ENCODE measurements around the gene PRDM16. TPM values are rescaled to one million over a fixed set of nuclear protein-coding genes. Genes with fewer than 3 reads are reported as not detected.

The PRDM16 gene
- total and polyA plus RNA-seq, 2 experiments from 2014 or later = 41.8 to 55.8 TPM

GRCh38 chr1:3330771-3331245, 261.8 kb downstream of the PRDM16 start:
- DNase-seq (ENCODE audit: low read depth in 1 of 2, low spot score in 1 of 2) = no peak
- Histone ChIP-seq H3K36me3 (no peaks in the 10 kb centered on the region), H3K9me3 (ENCODE audit: low read depth) (no peaks in the 10 kb centered on the region), H3K4me3 (no peak overlapping the region), H3K27me3 (no peaks in the 10 kb centered on the region), H3K27ac (peak overlapping the region; percentile 91), H3K4me1 (ENCODE audit: low read depth) (peaks cover 91% of the 10 kb centered on the region)
- TF ChIP-seq CTCF (IDR thresholded peaks at IDR 0.05; ENCODE audit: low read depth, low read length) = no peak

- no peak for DNase-seq (ENCODE audit: low read depth in 1 of 2, low spot score in 1 of 2)
- peak overlapping the region; percentile 91 for H3K27ac ChIP-seq
- no peaks in the 10 kb centered on the region for H3K27me3 ChIP-seq
- H3K4me1 ChIP-seq (ENCODE audit: low read depth) = peaks cover 87% of the 10 kb centered on the region
- no peak for TF ChIP-seq CTCF (IDR thresholded peaks at IDR 0.05; ENCODE audit: low read depth, low read length)
- no peak overlapping the region for H3K4me3 ChIP-seq
- no peaks in the 10 kb centered on the region for H3K36me3 ChIP-seq
- no peaks in the 10 kb centered on the region for H3K9me3 ChIP-seq (ENCODE audit: low read depth)
Measured at GRCh38 chr1:3331564-3331963, 262.6 kb downstream of the PRDM16 start.

- DNase-seq (ENCODE audit: low read depth in 1 of 2, low spot score in 1 of 2) = no peak
- no peaks in the 10 kb centered on the region for H3K9me3 ChIP-seq (ENCODE audit: low read depth)
- peak overlapping the region; percentile 91 for H3K27ac ChIP-seq
- no peak for TF ChIP-seq CTCF (IDR thresholded peaks at IDR 0.05; ENCODE audit: low read depth, low read length)
- no peak overlapping the region for H3K4me3 ChIP-seq
- H3K27me3 ChIP-seq = no peaks in the 10 kb centered on the region
- no peaks in the 10 kb centered on the region for H3K36me3 ChIP-seq
- H3K4me1 ChIP-seq (ENCODE audit: low read depth) = peaks cover 82% of the 10 kb centered on the region
Measured at GRCh38 chr1:3332043-3332442, 263.0 kb downstream of the PRDM16 start.

GRCh38 chr1:3332662-3333061, 263.7 kb downstream of the PRDM16 start:
- H3K27ac ChIP-seq = peak overlapping the region; percentile 91
- H3K4me1 ChIP-seq (ENCODE audit: low read depth) = peaks cover 78% of the 10 kb centered on the region
- no peak overlapping the region for H3K4me3 ChIP-seq
- no peak for TF ChIP-seq CTCF (IDR thresholded peaks at IDR 0.05; ENCODE audit: low read depth, low read length)
- H3K27me3 ChIP-seq = no peaks in the 10 kb centered on the region
- H3K9me3 ChIP-seq (ENCODE audit: low read depth) = no peaks in the 10 kb centered on the region
- no peaks in the 10 kb centered on the region for H3K36me3 ChIP-seq
- DNase-seq (ENCODE audit: low read depth in 1 of 2, low spot score in 1 of 2) = no peak

- no peaks in the 10 kb centered on the region for H3K36me3 ChIP-seq
- no peak for TF ChIP-seq CTCF (IDR thresholded peaks at IDR 0.05; ENCODE audit: low read depth, low read length)
- H3K27me3 ChIP-seq = no peaks in the 10 kb centered on the region
- DNase-seq (ENCODE audit: low read depth in 1 of 2, low spot score in 1 of 2) = no peak
- H3K27ac ChIP-seq = no peak overlapping the region
- H3K4me1 ChIP-seq (ENCODE audit: low read depth) = peaks cover 78% of the 10 kb centered on the region
- no peak overlapping the region for H3K4me3 ChIP-seq
- no peaks in the 10 kb centered on the region for H3K9me3 ChIP-seq (ENCODE audit: low read depth)
Measured at GRCh38 chr1:3333903-3334302, 264.9 kb downstream of the PRDM16 start.

GRCh38 chr1:3334366-3334765, 265.4 kb downstream of the PRDM16 start:
- Histone ChIP-seq H3K27ac (no peak overlapping the region), H3K9me3 (ENCODE audit: low read depth) (no peaks in the 10 kb centered on the region), H3K36me3 (no peaks in the 10 kb centered on the region), H3K4me1 (ENCODE audit: low read depth) (peaks cover 76% of the 10 kb centered on the region), H3K4me3 (no peak overlapping the region), H3K27me3 (no peaks in the 10 kb centered on the region)
- no peak for DNase-seq (ENCODE audit: low read depth in 1 of 2, low spot score in 1 of 2)
- no peak for TF ChIP-seq CTCF (IDR thresholded peaks at IDR 0.05; ENCODE audit: low read depth, low read length)

Measured in cardiac muscle cell (in vitro differentiated cells and primary cell).